Measurements from ENCODE around the gene KRTAP10-12.
"Not testable (repeated sequence)": the region's sequence is repeated elsewhere in the genome, so short reads cannot be mapped to it uniquely, and the experiment has no call there.

The KRTAP10-12 gene

GRCh38 chr21:44681861-44682579 is 15.0 kb upstream of the KRTAP10-12 start, which contains the start of gene KRTAP12-1:
TSS of gene KRTAP12-1 (minus strand) at chr21:44682163. CDS start at chr21:44682123, 40 bp downstream.
- TF ChIP-seq FOXP2 (optimal IDR thresholded peaks at IDR 0.05; ENCODE audit: control extremely low read depth, extremely low read length, insufficient read depth) (no peak), POLR2AphosphoS5 (IDR thresholded peaks at IDR 0.05; ENCODE audit: borderline replicate concordance, low read depth, low read length) (no peak), EZH2 (IDR thresholded peaks at IDR 0.05) (no peak)
- H3K9me3 ChIP-seq (ENCODE audit: low read depth, low read length): no peaks in the 10 kb centered on the region
- no peak within 1 kb of the TSS for H3K9ac ChIP-seq (ENCODE audit: insufficient read length)
- H3K36me3 ChIP-seq (ENCODE audit: insufficient read depth, low read length): peaks cover 17% of the 10 kb centered on the region; the same call in 1 of the 2 replicates
- no peak for DNase-seq (ENCODE audit: low read depth, low spot score)
- no peak within 1 kb of the TSS for H3K27ac ChIP-seq
- H3K4me3 ChIP-seq: no peak within 1 kb of the TSS

- Histone ChIP-seq H3K27ac (no peak overlapping the region), H3K36me3 (ENCODE audit: insufficient read depth, low read length) (peaks cover 18% of the 10 kb centered on the region; the same call in 1 of the 2 replicates), H3K9ac (ENCODE audit: insufficient read length) (no peak overlapping the region), H3K9me3 (ENCODE audit: low read depth, low read length) (no peaks in the 10 kb centered on the region), H3K4me3 (no peak overlapping the region)
- TF ChIP-seq EZH2 (IDR thresholded peaks at IDR 0.05) (no peak), FOXP2 (optimal IDR thresholded peaks at IDR 0.05; ENCODE audit: control extremely low read depth, extremely low read length, insufficient read depth) (no peak), POLR2AphosphoS5 (IDR thresholded peaks at IDR 0.05; ENCODE audit: borderline replicate concordance, low read depth, low read length) (no peak)
- no peak for DNase-seq (ENCODE audit: low read depth, low spot score)
Observed at GRCh38 chr21:44682580-44683151, 14.3 kb upstream of the KRTAP10-12 start.

GRCh38 chr21:44684077-44684476 is 12.9 kb upstream of the KRTAP10-12 start:
- DNase-seq (ENCODE audit: low read depth, low spot score): no peak
- Histone ChIP-seq H3K9ac (ENCODE audit: insufficient read length) (no peak overlapping the region), H3K27ac (no peak overlapping the region), H3K36me3 (ENCODE audit: insufficient read depth, low read length) (peaks cover 7% of the 10 kb centered on the region; the same call in 1 of the 2 replicates), H3K9me3 (ENCODE audit: low read depth, low read length) (no peaks in the 10 kb centered on the region), H3K4me3 (no peak overlapping the region)
- TF ChIP-seq FOXP2 (optimal IDR thresholded peaks at IDR 0.05; ENCODE audit: control extremely low read depth, extremely low read length, insufficient read depth): no peak
- TF ChIP-seq POLR2AphosphoS5 (IDR thresholded peaks at IDR 0.05; ENCODE audit: borderline replicate concordance, low read depth, low read length): no peak
- TF ChIP-seq EZH2 (IDR thresholded peaks at IDR 0.05): no peak

- TF ChIP-seq EZH2 (IDR thresholded peaks at IDR 0.05) (no peak), POLR2AphosphoS5 (IDR thresholded peaks at IDR 0.05; ENCODE audit: borderline replicate concordance, low read depth, low read length) (no peak), FOXP2 (optimal IDR thresholded peaks at IDR 0.05; ENCODE audit: control extremely low read depth, extremely low read length, insufficient read depth) (no peak)
- no peak overlapping the region for H3K27ac ChIP-seq
Observed at GRCh38 chr21:44684483-44684882, 12.5 kb upstream of the KRTAP10-12 start.

GRCh38 chr21:44685050-44685449 is 11.9 kb upstream of the KRTAP10-12 start:
- H3K9ac ChIP-seq (ENCODE audit: insufficient read length); DNase-seq (ENCODE audit: low read depth, low spot score); H3K4me3 ChIP-seq; H3K9me3 ChIP-seq (ENCODE audit: low read depth, low read length); H3K36me3 ChIP-seq (ENCODE audit: insufficient read depth, low read length); H3K27ac ChIP-seq: not testable (repeated sequence)

More at GRCh38 chr21:44684483-44684882, 12.5 kb upstream of the KRTAP10-12 start:
- DNase-seq (ENCODE audit: low read depth, low spot score): no peak
- Histone ChIP-seq H3K9me3 (ENCODE audit: low read depth, low read length) (no peaks in the 10 kb centered on the region), H3K36me3 (ENCODE audit: insufficient read depth, low read length) (peaks cover 7% of the 10 kb centered on the region; the same call in 1 of the 2 replicates), H3K4me3 (no peak overlapping the region), H3K9ac (ENCODE audit: insufficient read length) (no peak overlapping the region)

- no peak for DNase-seq (ENCODE audit: low read depth, low spot score)
- Histone ChIP-seq H3K36me3 (ENCODE audit: insufficient read depth, low read length) (peaks cover 7% of the 10 kb centered on the region; the same call in 1 of the 2 replicates), H3K9ac (ENCODE audit: insufficient read length) (no peak overlapping the region), H3K4me3 (no peak overlapping the region), H3K27ac (no peak overlapping the region), H3K9me3 (ENCODE audit: low read depth, low read length) (no peaks in the 10 kb centered on the region)
- no peak for TF ChIP-seq POLR2AphosphoS5 (IDR thresholded peaks at IDR 0.05; ENCODE audit: borderline replicate concordance, low read depth, low read length)
- no peak for TF ChIP-seq EZH2 (IDR thresholded peaks at IDR 0.05)
- no peak for TF ChIP-seq FOXP2 (optimal IDR thresholded peaks at IDR 0.05; ENCODE audit: control extremely low read depth, extremely low read length, insufficient read depth)
Observed at GRCh38 chr21:44686000-44686781, 10.8 kb upstream of the KRTAP10-12 start.

GRCh38 chr21:44686843-44687561 is 10.0 kb upstream of the KRTAP10-12 start:
- Histone ChIP-seq H3K27ac (no peak overlapping the region), H3K36me3 (ENCODE audit: insufficient read depth, low read length) (peaks cover 10% of the 10 kb centered on the region), H3K9ac (ENCODE audit: insufficient read length) (no peak overlapping the region), H3K9me3 (ENCODE audit: low read depth, low read length) (no peaks in the 10 kb centered on the region), H3K4me3 (no peak overlapping the region)
- TF ChIP-seq EZH2 (IDR thresholded peaks at IDR 0.05): no peak
- no peak for TF ChIP-seq FOXP2 (optimal IDR thresholded peaks at IDR 0.05; ENCODE audit: control extremely low read depth, extremely low read length, insufficient read depth)
- TF ChIP-seq POLR2AphosphoS5 (IDR thresholded peaks at IDR 0.05; ENCODE audit: borderline replicate concordance, low read depth, low read length): no peak
- no peak for DNase-seq (ENCODE audit: low read depth, low spot score)

GRCh38 chr21:44687671-44688070 is 9.3 kb upstream of the KRTAP10-12 start:
- DNase-seq (ENCODE audit: low read depth, low spot score): no peak
- H3K36me3 ChIP-seq (ENCODE audit: insufficient read depth, low read length): peaks cover 16% of the 10 kb centered on the region
- no peak overlapping the region for H3K9ac ChIP-seq (ENCODE audit: insufficient read length)
- no peak overlapping the region for H3K27ac ChIP-seq
- H3K9me3 ChIP-seq (ENCODE audit: low read depth, low read length): peaks cover under 1% of the 10 kb centered on the region; the same call in 1 of the 2 replicates
- TF ChIP-seq FOXP2 (optimal IDR thresholded peaks at IDR 0.05; ENCODE audit: control extremely low read depth, extremely low read length, insufficient read depth) (no peak), EZH2 (IDR thresholded peaks at IDR 0.05) (no peak), POLR2AphosphoS5 (IDR thresholded peaks at IDR 0.05; ENCODE audit: borderline replicate concordance, low read depth, low read length) (no peak)
- H3K4me3 ChIP-seq: no peak overlapping the region

GRCh38 chr21:44689740-44690139 is 7.2 kb upstream of the KRTAP10-12 start:
- H3K9ac ChIP-seq (ENCODE audit: insufficient read length); H3K9me3 ChIP-seq (ENCODE audit: low read depth, low read length); H3K27ac ChIP-seq; DNase-seq (ENCODE audit: low read depth, low spot score); H3K4me3 ChIP-seq: not testable (repeated sequence)
- H3K36me3 ChIP-seq (ENCODE audit: insufficient read depth, low read length): peaks cover 33% of the 10 kb centered on the region

All from SK-N-MC (cell line).